Stimulated activated CD4-positive, alpha-beta T cell treated with anti-CD3 and anti-CD28 coated beads, TNF-alpha, amount 100 ng/mL, for 1 hour (primary cell): Measurements from ENCODE around the gene XAGE3.
"Not testable (repeated sequence)": the region's sequence is repeated elsewhere in the genome, so short reads cannot be mapped to it uniquely, and the experiment has no call there.

ENCODE experiments used
- DNase-seq, 3 donors: peaks; one replicate each; pipeline ENCODE4 v3.0.0-alpha.2; 2020; ENCODE audit warnings: low read depth in 3 of 3, low spot score in 1 of 3

Gene XAGE3

GRCh38 chrX:52843619-52844018 is 24.3 kb downstream of the XAGE3 start:
- DNase-seq = not testable (repeated sequence)

GRCh38 chrX:52839137-52839536 is 28.7 kb downstream of the XAGE3 start:
- no peak for DNase-seq

GRCh38 chrX:52830551-52830950 is 37.3 kb downstream of the XAGE3 start:
- no peak for DNase-seq

- DNase-seq = no peak
These were observed 43.3 kb downstream of the XAGE3 start for GRCh38 chrX:52824608-52825007.

GRCh38 chrX:52821079-52821760 is 46.7 kb downstream of the XAGE3 start:
- DNase-seq = no peak

- DNase-seq = no peak
These were observed 48.1 kb downstream of the XAGE3 start for GRCh38 chrX:52819788-52820187.
